Ishikawa (cell line): ENCODE measurements around the gene NTM.

Source experiments
- CREB1 ChIP-seq: IDR thresholded peaks from 2 replicates; pipeline ENCODE4 v1.6.1; 2012; ENCODE audit warnings: low read depth
- EP300 ChIP-seq: IDR thresholded peaks from 2 replicates; pipeline ENCODE4 v1.6.1; 2012; ENCODE audit warnings: borderline replicate concordance
- MAX ChIP-seq: IDR thresholded peaks from 2 replicates; pipeline ENCODE4 v1.6.1; 2012
- REST ChIP-seq: IDR thresholded peaks from 2 replicates; pipeline ENCODE4 v1.6.1; 2012; ENCODE audit warnings: low read depth, mild to moderate bottlenecking
- TAF1 ChIP-seq: IDR thresholded peaks from 2 replicates; pipeline ENCODE4 v1.6.1; 2012; ENCODE audit warnings: low read depth, mild to moderate bottlenecking
- YY1 ChIP-seq: IDR thresholded peaks from 2 replicates; pipeline ENCODE4 v1.6.1; 2012; ENCODE audit warnings: low read depth

GRCh38 chr11:132205496-132205895 lies 835.1 kb downstream of the NTM start:
- TF ChIP-seq MAX (no peak), EP300 (no peak), TAF1 (no peak), CREB1 (no peak), REST (no peak), YY1 (no peak)
